IMR-90 (cell line): Measurements from ENCODE around the gene L3MBTL4. TPM values are rescaled to one million over a fixed set of nuclear protein-coding genes. Genes with fewer than 3 reads are reported as not detected.

Experiments
- ATAC-seq: fragments of 200-7000 bp; cut with Tn5 transposase; 2 replicates; pipeline ENCODE4 v1.9.1; 2020; ENCODE audit warnings: low read depth, mild to moderate bottlenecking, moderate library complexity
- BruUV-seq: library from RNA; stranded (reverse); fragments of 400-500 nt; replicated peaks from 2 replicates; lab custom pipeline; 2021; lab: Mats Ljungman, UMichigan
- CTCF ChIA-PET: fragments of 300-600 bp; formaldehyde crosslinking; extraction: SDS; loops from one replicate; lab custom pipeline; 2021; ENCODE audit warnings: antibody characterized with exemption; lab: Yijun Ruan, JAX
- POLR2A ChIA-PET: fragments of 300-600 bp; sonication (Branson Sonifier 250); formaldehyde crosslinking; loops from one replicate; lab custom pipeline; 2022; ENCODE audit warnings: antibody characterized with exemption; ENCODE audit not compliant: unreplicated experiment; lab: Charles Lee
- DNase-seq: peaks from one replicate; pipeline ENCODE4 v3.0.0; 2013
- H2AFZ ChIP-seq: replicated peaks from 2 replicates; pipeline ENCODE3; 2013; ENCODE audit warnings: low read length, mild to moderate bottlenecking; ENCODE audit not compliant: poor library complexity
- H2AK5ac ChIP-seq: 2 replicates; pipeline ENCODE4 v1.6.1; 2013; ENCODE audit warnings: low read depth, low read length, inconsistent platforms
- H2AK9ac ChIP-seq: replicated peaks from 2 replicates; pipeline ENCODE3; 2013; ENCODE audit warnings: mild to moderate bottlenecking, low read depth, low read length, moderate library complexity; ENCODE audit not compliant: poor library complexity
- H2BK120ac ChIP-seq: 2 replicates; pipeline ENCODE4 v1.6.1; 2013; ENCODE audit warnings: low read depth, low read length, inconsistent platforms
- H2BK15ac ChIP-seq: 3 replicates; pipeline ENCODE4 v1.6.1; 2013; ENCODE audit warnings: low read depth, low read length, inconsistent platforms
- H2BK20ac ChIP-seq: 2 replicates; pipeline ENCODE4 v1.6.1; 2013; ENCODE audit warnings: low read depth, mild to moderate bottlenecking, inconsistent platforms, low read length, moderate library complexity
- H2BK5ac ChIP-seq: 2 replicates; pipeline ENCODE4 v1.6.1; 2013; ENCODE audit warnings: mild to moderate bottlenecking, low read depth, low read length, inconsistent platforms; ENCODE audit not compliant: poor library complexity, severe bottlenecking
- H3K14ac ChIP-seq: replicated peaks from 2 replicates; pipeline ENCODE4 v1.6.1; 2013; ENCODE audit warnings: low read depth, low read length, inconsistent platforms
- H3K18ac ChIP-seq: 2 replicates; pipeline ENCODE4 v1.6.1; 2013; ENCODE audit warnings: low read depth, low read length, control low read depth
- H3K23ac ChIP-seq: 2 replicates; pipeline ENCODE4 v1.6.1; 2013; ENCODE audit warnings: low read depth, low read length, inconsistent platforms
- H3K27ac ChIP-seq: 2 replicates; pipeline ENCODE4 v1.5.1; 2013; ENCODE audit warnings: mild to moderate bottlenecking, control low read depth, low read length; ENCODE audit not compliant: insufficient read depth
- H3K27me3 ChIP-seq: 2 replicates; pipeline ENCODE4 v1.6.1; 2013; ENCODE audit warnings: low read length; ENCODE audit not compliant: control insufficient read depth, insufficient read depth
- H3K36me3 ChIP-seq: 2 replicates; pipeline ENCODE4 v1.6.1; 2013; ENCODE audit warnings: low read length, mixed read lengths; ENCODE audit not compliant: control insufficient read depth, insufficient read depth
- H3K4ac ChIP-seq: 2 replicates; pipeline ENCODE4 v1.6.1; 2013; ENCODE audit warnings: low read depth, low read length, inconsistent platforms
- H3K4me1 ChIP-seq: 2 replicates; pipeline ENCODE4 v1.6.1; 2013; ENCODE audit warnings: low read length, mixed read lengths; ENCODE audit not compliant: control insufficient read depth, insufficient read depth
- H3K4me2 ChIP-seq: 2 replicates; pipeline ENCODE4 v1.6.1; 2013; ENCODE audit warnings: low read depth, mild to moderate bottlenecking, control low read depth, low read length, moderate library complexity
- H3K4me3 ChIP-seq: 2 replicates; pipeline ENCODE4 v1.5.1; 2013; ENCODE audit warnings: low read depth, mild to moderate bottlenecking, control low read depth, low read length, moderate library complexity; ENCODE audit not compliant: insufficient read depth
- H3K56ac ChIP-seq: 2 replicates; pipeline ENCODE4 v1.6.1; 2013; ENCODE audit warnings: low read length, inconsistent platforms; ENCODE audit not compliant: insufficient read depth; ENCODE audit errors: extremely low read depth
- H3K79me1 ChIP-seq, 2 experiments: 2 replicates each; pipeline ENCODE4 v1.6.1; 2013; ENCODE audit warnings: low read length in 2 of 2, inconsistent platforms in 1 of 2, low read depth in 1 of 2
- H3K9ac ChIP-seq: 2 replicates; pipeline ENCODE4 v1.6.1; 2013; ENCODE audit warnings: low read depth, low read length, control low read depth
- H3K9me1 ChIP-seq: 2 replicates; pipeline ENCODE4 v1.6.1; 2013; ENCODE audit warnings: low read length, inconsistent platforms; ENCODE audit not compliant: insufficient read depth
- H3K9me3 ChIP-seq: 2 replicates; pipeline ENCODE4 v1.6.1; 2013; ENCODE audit warnings: low read length; ENCODE audit not compliant: control insufficient read depth, insufficient read depth
- H4K20me1 ChIP-seq: 2 replicates; pipeline ENCODE4 v1.6.1; 2013; ENCODE audit warnings: low read length, inconsistent platforms; ENCODE audit not compliant: insufficient read depth
- H4K5ac ChIP-seq: 2 replicates; pipeline ENCODE4 v1.6.1; 2013; ENCODE audit warnings: mild to moderate bottlenecking, low read depth, low read length, control low read depth
- H4K8ac ChIP-seq, 2 experiments: 2 replicates each; pipeline ENCODE4 v1.6.1; 2013; ENCODE audit warnings: low read depth in 2 of 2, low read length in 2 of 2, control low read depth in 1 of 2, inconsistent platforms in 1 of 2
- H4K91ac ChIP-seq: 2 replicates; pipeline ENCODE4 v1.6.1; 2013; ENCODE audit warnings: low read depth, low read length, inconsistent platforms; ENCODE audit not compliant: insufficient read depth
- BHLHE40 ChIP-seq: fragments of 150-350 bp; IDR thresholded peaks from 2 replicates; pipeline ENCODE4 v1.6.1; 2016; ENCODE audit warnings: mild to moderate bottlenecking, low read depth, low read length
- CEBPB ChIP-seq: IDR thresholded peaks from 2 replicates; pipeline ENCODE4 v1.6.1; 2012; ENCODE audit warnings: low read depth, low read length, improper control_type of control experiment
- CHD1 ChIP-seq: IDR thresholded peaks from 2 replicates; pipeline ENCODE4 v1.6.1; 2012; ENCODE audit warnings: low read depth, low read length, improper control_type of control experiment
- FOS ChIP-seq: fragments of 150-350 bp; IDR thresholded peaks from 2 replicates; pipeline ENCODE4 v1.6.1; 2016; ENCODE audit warnings: low read depth, low read length
- MAFK ChIP-seq: IDR thresholded peaks from 2 replicates; pipeline ENCODE4 v1.6.1; 2012; ENCODE audit warnings: low read depth, low read length, improper control_type of control experiment
- MAZ ChIP-seq: IDR thresholded peaks from 2 replicates; pipeline ENCODE4 v1.6.1; 2012; ENCODE audit warnings: low read depth, mild to moderate bottlenecking, low read length, improper control_type of control experiment, moderate library complexity, borderline replicate concordance
- MXI1 ChIP-seq: IDR thresholded peaks from 2 replicates; pipeline ENCODE4 v1.6.1; 2012; ENCODE audit warnings: low read depth, mild to moderate bottlenecking, low read length, moderate library complexity, borderline replicate concordance
- NFE2L2 ChIP-seq: fragments of 150-350 bp; IDR thresholded peaks from 2 replicates; pipeline ENCODE4 v1.6.1; 2016; ENCODE audit warnings: low read depth, mild to moderate bottlenecking, low read length
- POLR2A ChIP-seq: IDR thresholded peaks from 2 replicates; pipeline ENCODE4 v1.6.1; 2012; ENCODE audit warnings: mild to moderate bottlenecking, low read depth, low read length
- RAD21 ChIP-seq: IDR thresholded peaks from 2 replicates; pipeline ENCODE4 v1.6.1; 2012; ENCODE audit warnings: low read length, improper control_type of control experiment
- RCOR1 ChIP-seq: IDR thresholded peaks from 2 replicates; pipeline ENCODE4 v1.6.1; 2012; ENCODE audit warnings: mild to moderate bottlenecking, low read length, improper control_type of control experiment; ENCODE audit not compliant: insufficient replicate concordance
- RFX5 ChIP-seq: IDR thresholded peaks from 2 replicates; pipeline ENCODE4 v1.8.0; 2012; ENCODE audit warnings: low read depth, mild to moderate bottlenecking, low read length, moderate library complexity
- SMC3 ChIP-seq: fragments of 150-350 bp; IDR thresholded peaks from 2 replicates; pipeline ENCODE4 v1.6.1; 2016; ENCODE audit warnings: low read depth, mild to moderate bottlenecking, antibody characterized with exemption, low read length, moderate library complexity
- whole genome bisulfite sequencing, 2 experiments: methylation state at CpG; one replicate each; pipeline versions ENCODE4 v1.1.5 to v1.1.7; 2013; ENCODE audit warnings: missing lambda C conversion rate in 2 of 2; ENCODE audit not compliant: insufficient read length in 1 of 2; ENCODE audit errors: extremely low coverage in 2 of 2; 5-methylcytosine and 5-hydroxymethylcytosine counted together
- dilution Hi-C: fragments of 300-500 bp; cut with HindIII; formaldehyde crosslinking; loops from one replicate; pipeline ENCODE4 v1.14.3; 2018; ENCODE audit warnings: low sequenced_read_pairs; ENCODE audit not compliant: unreplicated experiment
- in situ Hi-C: fragments of 300-500 bp; cut with MboI; formaldehyde crosslinking; loops from 3 replicates; pipeline ENCODE4 v1.14.3; 2019; ENCODE audit warnings: low sequenced_read_pairs, inconsistent platforms, mixed read lengths
- intact Hi-C: fragments of 100-400 bp; cut with micrococcal nuclease; formaldehyde crosslinking; loops from 2 replicates; pipeline ENCODE4 v1.10.0; 2022
- polyA plus RNA-seq, 3 experiments: library from polyadenylated mRNA; depleted of rRNA; stranded (reverse); fragments of >200 nt; gene quantifications; 2 replicates each; pipeline ENCODE4 v1.2.3, GENCODE V29; 2012; ENCODE audit warnings: low replicate concordance in 1 of 3
- total RNA-seq: library from RNA; depleted of rRNA; stranded (reverse); fragments of >200 nt; gene quantifications from 2 replicates; pipeline ENCODE4 v1.2.3, GENCODE V29; 2012
- TF ChIP-seq, protein P1 (sequence below): fragments of 150-350 bp; IDR thresholded peaks from 2 replicates; pipeline ENCODE4 v1.6.1; 2017; ENCODE audit warnings: mild to moderate bottlenecking, antibody characterized with exemption, low read length, low read depth
- TF ChIP-seq, protein P2 (sequence below): fragments of 150-350 bp; IDR thresholded peaks from 2 replicates; pipeline ENCODE4 v1.6.1; 2016; ENCODE audit warnings: low read depth, mild to moderate bottlenecking, low read length, moderate library complexity, borderline replicate concordance
- TF ChIP-seq, protein P3 (sequence below): conservative IDR thresholded peaks from 2 replicates; pipeline ENCODE4 v1.5.1; 2012; ENCODE audit warnings: mild to moderate bottlenecking, low read depth, low read length, improper control_type of control experiment

Gene L3MBTL4
- total and polyA plus RNA-seq, 2 of the 4 experiments (the other 2 are of a cell fraction), result under 0.01 to 0.02 TPM

DNA sequence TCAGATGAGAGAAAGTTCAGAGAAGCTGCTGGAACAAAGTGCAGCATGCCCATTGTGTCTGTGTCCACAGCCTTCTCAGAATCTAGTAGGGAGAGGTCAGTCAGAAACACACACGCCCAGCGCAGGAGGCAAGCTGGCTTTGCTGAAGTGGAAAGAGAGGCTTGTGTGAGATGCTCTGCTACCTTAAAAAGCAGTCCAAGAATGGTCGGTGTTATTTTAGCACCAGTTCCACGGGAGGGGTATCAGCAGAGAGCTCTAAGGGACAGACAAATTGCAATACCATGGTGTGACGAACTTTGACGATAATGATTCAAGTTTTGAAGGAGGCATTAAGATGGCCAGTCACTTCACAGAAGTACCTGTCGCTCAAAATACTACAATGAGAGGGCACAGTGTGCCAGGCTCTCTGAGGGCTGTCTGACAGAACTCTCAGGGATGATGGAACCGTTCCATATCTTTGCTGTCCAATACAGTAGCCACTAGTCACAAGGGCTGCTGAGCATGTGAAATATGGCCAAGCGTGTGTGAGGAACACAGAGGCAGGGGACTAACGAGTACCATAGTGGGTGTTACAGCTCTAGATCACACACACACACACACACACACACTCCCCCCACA is 281.9 kb downstream of the L3MBTL4 start:
- CTCF ChIA-PET, result no interaction called here
- Histone ChIP-seq H4K91ac (no peak overlapping the region), H4K8ac (no peak overlapping the region), H2BK5ac (no peak overlapping the region), H2BK120ac (no peak overlapping the region), H3K4me2 (no peak overlapping the region), H3K4me3 (no peak overlapping the region), H2BK20ac (no peak overlapping the region), H3K4ac (no peak overlapping the region), H3K4me1 (no peaks in the 10 kb centered on the region), H2AK5ac (no peak overlapping the region), H2BK15ac (no peak overlapping the region), H3K36me3 (no peaks in the 10 kb centered on the region), H3K27ac (no peak overlapping the region), H3K23ac (no peak overlapping the region), H3K18ac (no peak overlapping the region), H3K14ac (no peak overlapping the region), H3K9me3 (no peaks in the 10 kb centered on the region; the same call in 1 of the 2 replicates), H4K20me1 (no peaks in the 10 kb centered on the region), H3K79me1 (no peaks in the 10 kb centered on the region), H3K27me3 (no peaks in the 10 kb centered on the region; the same call in 1 of the 2 replicates), H3K9ac (no peak overlapping the region), H2AFZ (peak overlapping the region; percentile 14), H2AK9ac (no peak overlapping the region), H3K56ac (no peak overlapping the region), H3K9me1 (no peaks in the 10 kb centered on the region), H4K5ac (no peak overlapping the region)
- dilution Hi-C loops (no loop called here), in situ Hi-C loops (no loop called here), intact Hi-C loops (no loop called here)
- WGBS, 2 experiments, result 81% methylated on average over 6 of the region's 10 CpGs; no CpG with 5 or more reads in 1 of the 2 experiments
- DNase-seq (no peak), ATAC-seq (no peak)
- TF ChIP-seq MXI1, result no peak
- TF ChIP-seq RAD21, result no peak
- TF ChIP-seq RFX5, result no peak
- TF ChIP-seq, protein P1, sequence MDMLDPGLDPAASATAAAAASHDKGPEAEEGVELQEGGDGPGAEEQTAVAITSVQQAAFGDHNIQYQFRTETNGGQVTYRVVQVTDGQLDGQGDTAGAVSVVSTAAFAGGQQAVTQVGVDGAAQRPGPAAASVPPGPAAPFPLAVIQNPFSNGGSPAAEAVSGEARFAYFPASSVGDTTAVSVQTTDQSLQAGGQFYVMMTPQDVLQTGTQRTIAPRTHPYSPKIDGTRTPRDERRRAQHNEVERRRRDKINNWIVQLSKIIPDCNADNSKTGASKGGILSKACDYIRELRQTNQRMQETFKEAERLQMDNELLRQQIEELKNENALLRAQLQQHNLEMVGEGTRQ, result no peak
- no peak for TF ChIP-seq SMC3
- no peak for TF ChIP-seq POLR2A
- TF ChIP-seq MAFK, result no peak
- TF ChIP-seq FOS, result no peak
- TF ChIP-seq, protein P2, sequence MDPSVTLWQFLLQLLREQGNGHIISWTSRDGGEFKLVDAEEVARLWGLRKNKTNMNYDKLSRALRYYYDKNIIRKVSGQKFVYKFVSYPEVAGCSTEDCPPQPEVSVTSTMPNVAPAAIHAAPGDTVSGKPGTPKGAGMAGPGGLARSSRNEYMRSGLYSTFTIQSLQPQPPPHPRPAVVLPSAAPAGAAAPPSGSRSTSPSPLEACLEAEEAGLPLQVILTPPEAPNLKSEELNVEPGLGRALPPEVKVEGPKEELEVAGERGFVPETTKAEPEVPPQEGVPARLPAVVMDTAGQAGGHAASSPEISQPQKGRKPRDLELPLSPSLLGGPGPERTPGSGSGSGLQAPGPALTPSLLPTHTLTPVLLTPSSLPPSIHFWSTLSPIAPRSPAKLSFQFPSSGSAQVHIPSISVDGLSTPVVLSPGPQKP, result no peak
- no peak for TF ChIP-seq CHD1
- no peak for TF ChIP-seq BHLHE40
- TF ChIP-seq MAZ, result no peak
- TF ChIP-seq CEBPB, result no peak
- TF ChIP-seq, protein P3, sequence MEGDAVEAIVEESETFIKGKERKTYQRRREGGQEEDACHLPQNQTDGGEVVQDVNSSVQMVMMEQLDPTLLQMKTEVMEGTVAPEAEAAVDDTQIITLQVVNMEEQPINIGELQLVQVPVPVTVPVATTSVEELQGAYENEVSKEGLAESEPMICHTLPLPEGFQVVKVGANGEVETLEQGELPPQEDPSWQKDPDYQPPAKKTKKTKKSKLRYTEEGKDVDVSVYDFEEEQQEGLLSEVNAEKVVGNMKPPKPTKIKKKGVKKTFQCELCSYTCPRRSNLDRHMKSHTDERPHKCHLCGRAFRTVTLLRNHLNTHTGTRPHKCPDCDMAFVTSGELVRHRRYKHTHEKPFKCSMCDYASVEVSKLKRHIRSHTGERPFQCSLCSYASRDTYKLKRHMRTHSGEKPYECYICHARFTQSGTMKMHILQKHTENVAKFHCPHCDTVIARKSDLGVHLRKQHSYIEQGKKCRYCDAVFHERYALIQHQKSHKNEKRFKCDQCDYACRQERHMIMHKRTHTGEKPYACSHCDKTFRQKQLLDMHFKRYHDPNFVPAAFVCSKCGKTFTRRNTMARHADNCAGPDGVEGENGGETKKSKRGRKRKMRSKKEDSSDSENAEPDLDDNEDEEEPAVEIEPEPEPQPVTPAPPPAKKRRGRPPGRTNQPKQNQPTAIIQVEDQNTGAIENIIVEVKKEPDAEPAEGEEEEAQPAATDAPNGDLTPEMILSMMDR, result no peak
- no peak for TF ChIP-seq RCOR1
- TF ChIP-seq NFE2L2, result no peak
- POLR2A ChIA-PET, result no interaction called here
- BruUV-seq, result no TSS peak
